HepG2 (cell line): ENCODE data around the gene NSMF.
A peak's percentile ranks its signal among the peaks of the same experiment; 100 is the strongest.

Experiments used
- BCL3 ChIP-seq: sonication (generic); formaldehyde crosslinking; IDR thresholded peaks from 2 replicates; pipeline ENCODE4 v1.5.1; 2020; ENCODE audit warnings: mild to moderate bottlenecking, missing genetic modification reagents, moderate library complexity
- CHD2 ChIP-seq: IDR thresholded peaks from 2 replicates; pipeline ENCODE4 v1.6.1; 2011; ENCODE audit warnings: low read depth, low read length, improper control_type of control experiment
- CTCF ChIP-seq: sonication (generic); formaldehyde crosslinking; IDR thresholded peaks from 2 replicates; pipeline ENCODE4 v1.5.0; 2020; ENCODE audit warnings: mild to moderate bottlenecking, missing genetic modification reagents, moderate library complexity
- MAX ChIP-seq: IDR thresholded peaks from 2 replicates; pipeline ENCODE4 v1.6.1; 2012; ENCODE audit warnings: inconsistent platforms
- MLX ChIP-seq: IDR thresholded peaks from 2 replicates; pipeline ENCODE4 v1.6.1; 2016
- MYC ChIP-seq: sonication (generic); formaldehyde crosslinking; IDR thresholded peaks from 2 replicates; pipeline ENCODE4 v1.9.0; 2021; ENCODE audit warnings: missing genetic modification reagents, borderline replicate concordance
- POLR2G ChIP-seq: fragments of 200-400 bp; formaldehyde crosslinking; IDR thresholded peaks from 2 replicates; pipeline ENCODE4 v1.6.1; 2018; ENCODE audit warnings: mild to moderate bottlenecking, low read depth, low read length, moderate library complexity
- RFX3 ChIP-seq: IDR thresholded peaks from 2 replicates; pipeline ENCODE4 v1.6.1; 2016; ENCODE audit warnings: missing biosample characterization, missing genetic modification reagents
- TBL1XR1 ChIP-seq: fragments of 150-350 bp; IDR thresholded peaks from 2 replicates; pipeline ENCODE4 v1.6.1; 2014; ENCODE audit warnings: borderline replicate concordance, low read length; ENCODE audit not compliant: partially characterized antibody
- TBP ChIP-seq: sonication (generic); formaldehyde crosslinking; IDR thresholded peaks from 2 replicates; pipeline ENCODE4 v1.5.0; 2020; ENCODE audit warnings: missing genetic modification reagents

GRCh38 chr9:137487454-137488326 is 28.6 kb upstream of the NSMF start:
- TF ChIP-seq MAX (peak; percentile 35; the same call in 1 of the 2 replicates), CHD2 (no peak), TBL1XR1 (no peak), POLR2G (no peak), MLX (CRISPR knock-in tag) (no peak), CTCF (CRISPR knock-in tag) (no peak), TBP (CRISPR knock-in tag) (no peak), MYC (CRISPR knock-in tag) (no peak), BCL3 (CRISPR knock-in tag) (no peak), RFX3 (CRISPR knock-in tag) (no peak)
